ENCODE data around the gene CGN.

- no peak for TF ChIP-seq CTCF (IDR thresholded peaks at IDR 0.05; ENCODE audit: poor library complexity, severe bottlenecking)
- no peak for TF ChIP-seq RAD21 (conservative IDR thresholded peaks at IDR 0.05)
- TF ChIP-seq POLR2AphosphoS5 (IDR thresholded peaks at IDR 0.05), result no peak
- TF ChIP-seq MXI1 (conservative IDR thresholded peaks at IDR 0.05; ENCODE audit: poor library complexity, severe bottlenecking), result no peak
- no peak for TF ChIP-seq EZH2 (IDR thresholded peaks at IDR 0.05; ENCODE audit: borderline replicate concordance, insufficient read depth, low read length, poor library complexity, severe bottlenecking)
Measured at GRCh38 chr1:151574575-151575529, 63.7 kb downstream of the CGN start.

All from neural cell (in vitro differentiated cells).